WTC11 (cell line): Measurements from ENCODE around the gene NSD1.

ENCODE experiments used
- AFF4 ChIP-seq: sonication (generic); formaldehyde crosslinking; IDR thresholded peaks from 2 replicates; pipeline ENCODE4 v1.8.1; 2023; ENCODE audit warnings: mild to moderate bottlenecking, missing genetic modification reagents, borderline replicate concordance
- CBFB ChIP-seq: sonication (generic); formaldehyde crosslinking; IDR thresholded peaks from 2 replicates; pipeline ENCODE4 v1.8.1; 2022; ENCODE audit warnings: mild to moderate bottlenecking, low read depth, missing genetic modification reagents
- CTCF ChIP-seq: fragments of 200-600 bp; IDR thresholded peaks from 2 replicates; pipeline ENCODE4 v1.8.0; 2022; ENCODE audit warnings: antibody characterized with exemption
- ESRRA ChIP-seq: sonication (generic); formaldehyde crosslinking; IDR thresholded peaks from 2 replicates; pipeline ENCODE4 v1.8.1; 2022; ENCODE audit warnings: mild to moderate bottlenecking, missing genetic modification reagents, borderline replicate concordance
- FOXK1 ChIP-seq: sonication (generic); formaldehyde crosslinking; IDR thresholded peaks from 2 replicates; pipeline ENCODE4 v1.8.0; 2022; ENCODE audit warnings: mild to moderate bottlenecking, moderate library complexity, missing genetic modification reagents
- IRF1 ChIP-seq: sonication (generic); formaldehyde crosslinking; IDR thresholded peaks from 2 replicates; pipeline ENCODE4 v1.8.0; 2023; ENCODE audit warnings: missing genetic modification reagents
- PRDM15 ChIP-seq: sonication (generic); formaldehyde crosslinking; IDR thresholded peaks from 2 replicates; pipeline ENCODE4 v1.8.0; 2022; ENCODE audit warnings: missing genetic modification reagents
- PREB ChIP-seq: sonication (generic); formaldehyde crosslinking; IDR thresholded peaks from 2 replicates; pipeline ENCODE4 v1.8.1; 2022; ENCODE audit warnings: mild to moderate bottlenecking, missing genetic modification reagents, moderate library complexity, borderline replicate concordance
- ZNF263 ChIP-seq: sonication (generic); formaldehyde crosslinking; IDR thresholded peaks from 2 replicates; pipeline ENCODE4 v1.8.1; 2022; ENCODE audit warnings: low read depth, mild to moderate bottlenecking, moderate library complexity, missing genetic modification reagents
- ZNF416 ChIP-seq: fragments of 250-450 bp; sonication (Bioruptor Pico); IDR thresholded peaks from 2 replicates; pipeline ENCODE4 v1.9.0; 2021; ENCODE audit warnings: mild to moderate bottlenecking, inconsistent platforms

GRCh38 chr5:177300236-177300880 lies 166.8 kb downstream of the NSD1 start:
- TF ChIP-seq ZNF416 (CRISPR knock-in tag) = no peak
- TF ChIP-seq CTCF = no peak
- TF ChIP-seq ZNF263 = no peak
- no peak for TF ChIP-seq ESRRA (CRISPR knock-in tag)
- no peak for TF ChIP-seq FOXK1
- no peak for TF ChIP-seq AFF4 (CRISPR knock-in tag)
- no peak for TF ChIP-seq PREB (CRISPR knock-in tag)
- TF ChIP-seq IRF1 (CRISPR knock-in tag) = no peak
- no peak for TF ChIP-seq PRDM15
- TF ChIP-seq CBFB (CRISPR knock-in tag) = no peak
